ENCODE results near the gene TNNT2.

Gene TNNT2

DNA sequence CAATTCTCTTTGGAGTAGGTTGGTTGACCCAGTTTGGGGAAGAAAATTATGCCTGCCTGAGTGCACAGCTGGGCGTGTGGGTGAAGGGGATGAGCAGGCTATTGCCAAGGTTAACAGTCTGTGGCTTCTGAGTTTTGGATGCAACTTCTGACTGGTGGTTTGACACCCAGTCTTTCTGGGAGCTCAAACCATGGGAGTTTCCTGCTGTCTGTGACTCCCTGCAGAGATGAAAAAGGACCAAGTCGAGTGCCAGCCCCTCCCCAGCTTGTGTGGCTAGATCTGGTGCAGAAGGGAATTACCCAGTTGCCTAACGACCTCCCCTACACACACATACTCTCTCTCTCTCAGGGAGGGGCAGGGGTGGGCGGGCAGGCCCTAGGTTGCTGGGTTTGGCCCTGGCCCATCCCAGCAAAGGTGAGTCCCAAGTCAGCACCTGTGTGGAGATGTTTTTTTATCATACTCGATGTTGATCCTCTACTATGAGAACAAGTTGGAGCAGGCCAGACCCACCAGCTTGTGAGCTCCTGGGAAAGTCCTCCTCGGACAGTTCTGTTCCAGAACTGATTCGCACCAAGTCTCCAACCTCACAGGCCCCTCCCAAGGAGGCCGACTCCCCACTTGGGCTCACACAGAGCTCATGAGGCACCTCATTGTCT is 66.0 kb downstream of the TNNT2 start:
- Histone ChIP-seq H3K36me3 (ENCODE audit: control insufficient read depth, insufficient read depth, low read length) (no peaks in the 10 kb centered on the region), H3K4me3 (ENCODE audit: low read depth, low read length) (no peak overlapping the region), H3K9ac (ENCODE audit: low read length) (no peak overlapping the region), H3K9me3 (ENCODE audit: control insufficient read depth, insufficient read depth, low read depth, low read length) (no peaks in the 10 kb centered on the region), H3K4me1 (ENCODE audit: control insufficient read depth, insufficient read depth, low read length) (peaks cover 17% of the 10 kb centered on the region; the same call in 1 of the 2 replicates), H3K27ac (ENCODE audit: low read depth, low read length) (no peak overlapping the region), H3K27me3 (ENCODE audit: control insufficient read depth, insufficient read depth, low read length) (peaks cover 34% of the 10 kb centered on the region)

DNA sequence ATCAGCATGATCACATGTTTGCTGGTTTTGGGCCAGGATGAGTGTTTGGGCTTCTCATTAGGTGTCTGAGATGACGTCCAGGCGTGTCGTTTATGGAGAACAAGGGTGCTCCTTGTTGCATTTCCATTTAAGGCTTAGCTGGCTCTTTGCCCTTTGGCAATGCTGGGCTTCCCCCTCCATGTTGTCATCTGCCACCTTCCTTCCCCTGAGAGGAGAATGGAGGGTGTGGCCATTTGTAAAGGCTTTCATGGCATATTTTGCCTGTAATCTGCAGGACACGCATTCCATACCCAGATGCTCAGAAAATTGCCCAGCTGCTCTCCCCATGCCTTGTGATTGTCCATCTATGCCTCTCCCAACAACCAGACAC is 66.5 kb downstream of the TNNT2 start:
- Histone ChIP-seq H3K36me3 (ENCODE audit: control insufficient read depth, insufficient read depth, low read length) (no peaks in the 10 kb centered on the region), H3K27me3 (ENCODE audit: control insufficient read depth, insufficient read depth, low read length) (peaks cover 37% of the 10 kb centered on the region), H3K4me1 (ENCODE audit: control insufficient read depth, insufficient read depth, low read length) (peaks cover 17% of the 10 kb centered on the region; the same call in 1 of the 2 replicates), H3K4me3 (ENCODE audit: low read depth, low read length) (no peak overlapping the region), H3K9me3 (ENCODE audit: control insufficient read depth, insufficient read depth, low read depth, low read length) (no peaks in the 10 kb centered on the region), H3K9ac (ENCODE audit: low read length) (no peak overlapping the region), H3K27ac (ENCODE audit: low read depth, low read length) (no peak overlapping the region)

DNA sequence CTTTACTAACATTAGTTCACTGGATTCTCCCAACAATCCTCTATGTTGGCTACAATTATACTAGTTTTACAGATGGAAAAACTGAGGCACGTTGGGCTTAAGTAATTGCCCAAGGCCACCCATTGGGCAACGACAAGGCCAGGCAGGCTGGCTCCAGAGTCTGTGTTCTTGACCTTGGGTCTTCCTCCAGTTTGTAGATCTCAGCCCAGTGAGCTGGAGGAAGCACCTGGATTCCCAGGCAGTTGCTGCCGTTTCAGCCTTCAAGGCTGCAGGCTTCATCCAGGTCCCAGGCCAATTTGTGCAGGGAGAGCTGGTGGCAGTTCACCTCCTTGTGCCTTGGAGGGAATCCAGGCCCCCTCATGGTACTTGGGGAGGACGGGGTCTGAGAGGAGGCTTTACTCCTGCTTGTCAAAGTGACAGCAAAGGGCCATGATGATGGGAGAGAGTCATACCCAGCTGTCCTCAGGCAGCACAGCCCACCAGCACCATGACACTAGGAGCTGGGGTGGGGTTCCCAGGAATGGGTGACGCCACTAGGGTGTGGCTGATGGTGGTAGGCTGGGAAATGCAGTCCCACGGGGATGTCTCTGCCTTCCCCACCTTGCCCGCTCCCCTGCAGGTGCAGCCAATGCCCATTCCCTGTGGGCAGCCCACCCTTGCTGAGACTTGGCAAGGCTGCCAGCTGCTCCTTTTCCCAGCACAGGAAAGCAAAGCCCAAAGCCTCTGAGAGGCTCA is 67.1 kb downstream of the TNNT2 start:
- Histone ChIP-seq H3K27me3 (ENCODE audit: control insufficient read depth, insufficient read depth, low read length) (peaks cover 38% of the 10 kb centered on the region), H3K4me3 (ENCODE audit: low read depth, low read length) (no peak overlapping the region), H3K27ac (ENCODE audit: low read depth, low read length) (no peak overlapping the region), H3K4me1 (ENCODE audit: control insufficient read depth, insufficient read depth, low read length) (peaks cover 17% of the 10 kb centered on the region; the same call in 1 of the 2 replicates), H3K9ac (ENCODE audit: low read length) (no peak overlapping the region), H3K9me3 (ENCODE audit: control insufficient read depth, insufficient read depth, low read depth, low read length) (no peaks in the 10 kb centered on the region), H3K36me3 (ENCODE audit: control insufficient read depth, insufficient read depth, low read length) (no peaks in the 10 kb centered on the region)

DNA sequence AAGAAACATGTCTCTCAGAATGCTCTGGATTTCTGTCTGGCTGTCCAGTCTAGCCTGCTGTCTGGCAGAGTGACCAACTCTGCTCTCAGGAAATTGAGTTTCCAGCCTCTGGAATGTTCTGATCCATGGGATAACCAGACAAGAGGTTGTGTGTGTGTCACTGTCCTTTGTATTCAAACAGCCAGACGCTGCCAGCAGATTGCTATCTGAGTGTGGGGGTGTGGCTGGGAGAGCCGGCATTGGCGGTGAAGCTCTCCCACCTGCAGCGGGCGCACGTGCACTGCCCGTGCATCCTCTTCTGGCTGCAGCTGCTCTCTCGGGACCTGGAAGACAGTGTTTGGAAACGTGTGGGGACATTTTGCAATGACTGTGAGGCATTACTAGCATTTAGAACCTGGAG is 68.1 kb downstream of the TNNT2 start:
- Histone ChIP-seq H3K9ac (ENCODE audit: low read length) (no peak overlapping the region), H3K4me1 (ENCODE audit: control insufficient read depth, insufficient read depth, low read length) (peaks cover 17% of the 10 kb centered on the region; the same call in 1 of the 2 replicates), H3K9me3 (ENCODE audit: control insufficient read depth, insufficient read depth, low read depth, low read length) (no peaks in the 10 kb centered on the region), H3K4me3 (ENCODE audit: low read depth, low read length) (no peak overlapping the region), H3K27ac (ENCODE audit: low read depth, low read length) (no peak overlapping the region), H3K36me3 (ENCODE audit: control insufficient read depth, insufficient read depth, low read length) (no peaks in the 10 kb centered on the region), H3K27me3 (ENCODE audit: control insufficient read depth, insufficient read depth, low read length) (peaks cover 36% of the 10 kb centered on the region)
